ENCODE results near the gene ADD1. TPM values are rescaled to one million over a fixed set of nuclear protein-coding genes. Genes with fewer than 3 reads are reported as not detected.

Gene ADD1
- total and polyA plus RNA-seq, 12 donors, result 163 to 448 (median 214) TPM

- H3K4me1 ChIP-seq, result peaks cover 32 to 100% (median 99%) of the 10 kb centered on the region in 9 donors
- no peak for DNase-seq
- no peaks in the 10 kb centered on the region for H3K9me3 ChIP-seq
- no peaks in the 10 kb centered on the region for H3K36me3 ChIP-seq
- no peaks in the 10 kb centered on the region for H3K27me3 ChIP-seq
- intact Hi-C loops (cut with DNase I), result loop anchor here in 1 of 10 donors (5.0 kb wide), 1 partner anchor 67 kb away; no protein-coding TSS in a partner anchor
- ATAC-seq, result no peak
- peak overlapping the region in 9 of 10 donors; percentile 55 to 87 (median 73) for H3K27ac ChIP-seq
- 34 to 40% methylated on average over 6 of the region's 6 CpGs for WGBS, 2 donors
- H3K4me3 ChIP-seq, result peak overlapping the region in 5 of 10 donors; percentile 23 to 50 (median 40)
- TF ChIP-seq CTCF (IDR thresholded peaks at IDR 0.05), result no peak
Observed at GRCh38 chr4:2869659-2870058, 26.0 kb downstream of the ADD1 start.

- peak overlapping the region in 8 of 10 donors; percentile 55 to 87 (median 74) for H3K27ac ChIP-seq
- TF ChIP-seq CTCF (IDR thresholded peaks at IDR 0.05), result no peak
- WGBS, 2 donors, result 51 to 69% methylated on average over 2 of the region's 2 CpGs
- H3K27me3 ChIP-seq, result no peaks in the 10 kb centered on the region
- DNase-seq, result no peak
- intact Hi-C loops (cut with DNase I), result loop anchor here in 1 of 10 donors (5.0 kb wide), 1 partner anchor 68 kb away; no protein-coding TSS in a partner anchor
- peak overlapping the region in 3 of 10 donors; percentile 10 to 40 (median 38) for H3K4me3 ChIP-seq
- H3K4me1 ChIP-seq, result peaks cover 35 to 100% (median 99%) of the 10 kb centered on the region in 9 donors
- no peaks in the 10 kb centered on the region for H3K9me3 ChIP-seq
- ATAC-seq, result no peak
- H3K36me3 ChIP-seq, result no peaks in the 10 kb centered on the region
Observed at GRCh38 chr4:2870082-2870481, 26.4 kb downstream of the ADD1 start.

GRCh38 chr4:2871466-2871865, 27.8 kb downstream of the ADD1 start:
- WGBS, 2 donors, result 63 to 79% methylated on average over 4 of the region's 4 CpGs
- no peak for ATAC-seq
- no peak for DNase-seq
- intact Hi-C loops (cut with DNase I), result loop anchor here in 1 of 10 donors (5.0 kb wide), 1 partner anchor 69 kb away; no protein-coding TSS in a partner anchor
- Histone ChIP-seq H3K4me3 (no peak overlapping the region), H3K9me3 (no peaks in the 10 kb centered on the region), H3K27me3 (no peaks in the 10 kb centered on the region), H3K36me3 (peaks cover 0 to 12% (median 7%) of the 10 kb centered on the region in 9 donors), H3K4me1 (peaks cover 25 to 100% (median 89%) of the 10 kb centered on the region in 9 donors), H3K27ac (peak overlapping the region in 4 of 10 donors; percentile 5 to 32 (median 25))
- TF ChIP-seq CTCF (IDR thresholded peaks at IDR 0.05), result no peak

- Histone ChIP-seq H3K4me3 (no peak overlapping the region), H3K9me3 (no peaks in the 10 kb centered on the region), H3K27me3 (no peaks in the 10 kb centered on the region), H3K36me3 (peaks cover 0 to 17% (median 7%) of the 10 kb centered on the region in 9 donors), H3K4me1 (peaks cover 20 to 99% (median 85%) of the 10 kb centered on the region in 9 donors), H3K27ac (peak overlapping the region in 4 of 10 donors; percentile 5 to 32 (median 25))
- DNase-seq (no peak), ATAC-seq (peak in 1 of 8 donors; percentile 32)
- intact Hi-C loops (cut with DNase I), result loop anchor here in 1 of 10 donors (5.0 kb wide), 1 partner anchor 70 kb away; no protein-coding TSS in a partner anchor
- WGBS, 2 donors, result 9 to 14% methylated on average over 2 of the region's 2 CpGs
- TF ChIP-seq CTCF (IDR thresholded peaks at IDR 0.05), result no peak
Observed at GRCh38 chr4:2871911-2872310, 28.3 kb downstream of the ADD1 start.

All from heart right ventricle (tissue), 16 donors.